M059J (cell line): ENCODE measurements around the gene NR3C2. TPM values are rescaled to one million over a fixed set of nuclear protein-coding genes. Genes with fewer than 3 reads are reported as not detected.
A peak's percentile ranks its signal among the peaks of the same experiment; 100 is the strongest.

Source experiments
- DNase-seq: peaks from one replicate; pipeline ENCODE4 v3.0.0-alpha.2; 2012; ENCODE audit warnings: low read depth
- total RNA-seq: library from RNA; depleted of rRNA; stranded (reverse); fragments of >200 nt; shearing (Covaris generic); gene quantifications from 2 replicates; pipeline ENCODE4 v1.2.3, GENCODE V29; 2014

Gene NR3C2
- total RNA-seq, 1 experiment from 2014 or later: 0.15 TPM

- DNase-seq: no peak
Measured at GRCh38 chr4:148435654-148436406, 6.4 kb downstream of the NR3C2 start.

- DNase-seq: no peak
Measured at GRCh38 chr4:148434075-148434773, 8.0 kb downstream of the NR3C2 start.

DNA sequence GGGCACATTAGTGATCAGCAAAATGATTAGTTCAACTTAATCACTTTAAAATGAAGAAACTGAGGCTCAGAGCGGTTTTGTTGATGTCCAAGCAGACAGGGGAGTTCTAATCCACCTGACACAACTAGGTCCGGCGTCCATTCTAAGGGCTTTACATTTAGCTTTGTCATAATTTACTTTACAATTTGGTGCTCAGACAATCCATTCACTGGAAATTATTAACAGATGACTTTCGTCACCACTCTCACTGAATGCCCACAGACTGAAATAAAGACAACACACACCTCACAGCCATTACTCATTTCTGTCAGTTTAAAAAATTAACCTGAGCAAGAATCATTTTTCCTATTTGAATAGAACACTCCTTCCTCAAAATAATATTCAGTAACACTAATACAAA, 10.8 kb downstream of the NR3C2 start:
- no peak for DNase-seq

DNA sequence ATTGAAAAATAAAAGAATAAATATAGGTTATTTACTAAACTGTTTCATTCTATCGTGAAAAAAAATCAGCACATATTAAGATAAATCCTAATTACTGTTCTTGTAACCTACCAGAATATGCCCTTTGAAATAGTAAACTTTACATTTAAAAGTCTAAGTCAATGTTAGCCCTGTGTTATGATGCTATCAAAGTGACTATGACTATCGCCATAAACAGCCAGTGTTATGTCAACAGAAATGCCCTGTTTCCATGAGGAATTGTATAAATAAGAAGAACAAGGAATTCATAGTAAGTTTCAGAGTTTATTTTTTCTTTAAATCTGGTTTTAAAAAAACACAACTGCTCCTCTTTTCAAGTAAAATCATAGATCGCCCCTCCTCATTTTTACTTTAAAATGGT, 11.4 kb downstream of the NR3C2 start:
- DNase-seq: no peak

GRCh38 chr4:148429206-148429605, 13.0 kb downstream of the NR3C2 start:
- no peak for DNase-seq

GRCh38 chr4:148426643-148427042, 15.6 kb downstream of the NR3C2 start:
- DNase-seq: no peak

DNA sequence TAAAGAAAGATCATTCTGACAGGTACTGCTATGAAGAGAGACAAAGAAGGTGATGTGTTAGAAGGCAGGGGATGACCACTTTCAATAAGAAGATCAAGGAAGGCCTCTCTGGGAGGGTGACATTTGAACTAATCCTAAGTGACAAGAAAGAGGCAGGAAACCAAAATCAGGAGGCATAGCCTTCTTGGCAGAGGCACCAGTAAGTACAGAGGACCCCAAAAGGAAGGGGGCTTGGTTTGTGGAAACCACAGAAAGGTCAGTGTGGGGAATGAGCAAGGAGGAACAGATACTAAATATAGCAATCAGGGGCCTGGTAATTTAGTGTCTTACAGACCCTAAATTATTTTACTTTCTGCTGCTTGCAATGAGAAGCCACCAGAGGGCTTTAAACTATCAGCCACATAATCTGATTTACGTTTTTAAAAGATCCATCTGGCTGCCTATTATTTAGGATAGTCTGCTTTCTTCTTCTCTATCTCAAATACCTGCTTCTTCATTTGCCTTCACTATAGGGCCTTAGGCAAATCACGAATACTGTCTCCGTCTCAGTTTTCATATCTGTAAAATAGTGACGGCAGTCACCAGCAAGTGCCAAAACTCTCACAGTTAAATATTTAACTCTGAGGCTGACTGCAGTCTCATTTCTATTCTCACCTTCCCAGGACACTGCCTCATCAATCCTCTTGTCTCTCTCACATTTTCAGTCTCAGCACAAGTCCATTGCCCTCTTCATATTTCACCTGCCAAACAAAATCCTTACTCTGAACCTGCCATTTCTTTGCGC, 16.7 kb downstream of the NR3C2 start:
- no peak for DNase-seq

GRCh38 chr4:148420397-148420796, 21.8 kb downstream of the NR3C2 start:
- DNase-seq: no peak

- peak; percentile 12 for DNase-seq
Measured at GRCh38 chr4:148415500-148415899, 26.7 kb downstream of the NR3C2 start.

- DNase-seq: no peak
Measured at GRCh38 chr4:148412460-148412994, 29.7 kb downstream of the NR3C2 start.

GRCh38 chr4:148405161-148405893, 36.9 kb downstream of the NR3C2 start:
- no peak for DNase-seq

- no peak for DNase-seq
Measured at GRCh38 chr4:148398988-148399387, 43.2 kb downstream of the NR3C2 start.

- no peak for DNase-seq
Measured at GRCh38 chr4:148397771-148398170, 44.4 kb downstream of the NR3C2 start.

GRCh38 chr4:148396986-148397673, 45.1 kb downstream of the NR3C2 start:
- no peak for DNase-seq

DNA sequence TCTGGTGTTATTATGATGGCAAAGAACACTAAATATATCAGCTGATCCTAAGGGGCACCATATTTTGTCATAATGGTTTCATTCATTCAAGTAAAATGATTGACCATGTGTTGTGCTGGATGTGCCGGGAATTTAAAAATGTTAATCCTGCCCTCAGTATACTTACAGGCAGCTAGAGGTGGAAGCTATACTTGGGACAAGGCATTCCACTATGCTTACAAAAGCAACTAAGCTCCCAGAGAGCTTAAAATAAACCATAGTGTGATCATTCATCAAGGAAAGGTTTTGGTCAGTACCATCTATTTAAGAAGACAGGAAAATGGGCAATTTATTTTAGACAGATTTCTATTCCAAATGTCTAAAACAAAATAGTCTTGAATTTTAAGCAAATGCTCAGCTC, 46.4 kb downstream of the NR3C2 start:
- no peak for DNase-seq

DNA sequence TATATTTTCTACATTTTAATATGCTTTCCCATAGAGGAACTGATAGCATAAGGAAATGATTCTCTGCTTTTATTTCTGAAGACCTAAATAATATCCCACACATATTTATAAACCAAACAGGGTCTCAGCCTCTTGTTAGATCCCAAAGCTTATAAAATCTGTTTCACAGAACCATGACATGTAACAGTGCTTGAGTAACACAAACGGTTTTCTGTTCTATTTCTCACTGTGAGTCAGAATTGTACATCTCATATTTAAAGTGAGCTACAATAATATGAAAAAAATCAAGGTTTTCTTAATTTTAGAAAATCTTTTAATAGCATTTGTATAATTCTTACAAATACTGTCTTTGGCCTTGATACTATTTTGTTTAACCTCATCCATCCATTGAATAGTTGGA, 51.2 kb downstream of the NR3C2 start:
- DNase-seq: no peak

DNA sequence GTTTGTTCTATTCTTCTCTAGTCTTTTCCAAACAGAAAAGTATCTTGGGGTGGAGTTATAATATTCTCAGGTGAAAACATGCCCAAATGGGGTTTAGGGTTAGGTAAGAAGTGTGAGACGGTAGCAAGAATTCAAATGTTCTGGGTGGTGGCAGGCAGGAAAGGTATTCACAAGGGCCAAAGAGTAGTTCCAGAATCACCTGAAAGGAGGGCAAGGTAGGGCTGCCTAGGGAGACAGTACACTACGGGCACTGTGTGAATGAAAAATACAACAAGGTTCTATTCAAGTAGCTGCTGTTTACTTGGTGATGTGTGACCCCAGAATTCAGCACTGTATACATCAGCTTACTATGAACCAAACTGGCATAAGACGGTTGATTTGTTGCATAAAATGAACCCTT, 51.9 kb downstream of the NR3C2 start:
- DNase-seq: no peak

DNA sequence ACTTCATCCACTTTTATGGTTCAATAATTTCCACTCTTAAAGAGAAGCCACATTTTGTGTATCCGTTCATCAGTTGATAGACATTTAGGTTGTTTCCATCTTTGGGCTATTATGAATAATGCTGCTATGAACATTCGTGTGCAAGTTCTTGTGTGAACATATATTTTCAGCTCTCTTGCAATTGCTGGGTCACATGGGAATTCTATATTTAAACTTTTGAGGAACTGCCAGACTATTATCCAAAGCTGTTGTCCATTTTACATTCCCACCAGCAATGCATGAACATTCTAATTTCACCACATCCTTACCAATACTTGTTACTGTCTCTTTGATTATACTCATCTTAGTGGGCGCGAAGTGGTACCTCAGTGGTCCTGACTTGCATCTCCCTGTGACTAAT, 61.9 kb downstream of the NR3C2 start:
- DNase-seq: no peak

DNA sequence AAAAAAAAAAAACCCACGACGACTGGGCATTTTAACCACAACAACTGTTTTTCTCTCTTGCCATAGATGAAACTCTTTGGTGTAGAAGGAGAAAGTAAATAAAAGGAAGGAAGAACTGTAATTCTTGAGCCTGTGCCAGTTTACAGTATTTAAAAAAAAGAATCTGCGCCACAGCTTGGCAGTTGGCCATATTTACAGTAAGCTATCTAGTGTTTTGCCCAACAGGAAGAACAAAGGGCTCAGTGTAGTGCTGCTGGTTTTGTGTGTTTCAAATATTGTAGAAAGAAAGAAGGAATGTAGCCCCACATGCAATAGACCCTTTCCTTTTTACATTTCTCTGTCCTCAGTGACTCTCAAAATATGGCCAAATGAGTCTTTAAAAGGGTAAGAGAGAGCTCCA, 66.1 kb downstream of the NR3C2 start:
- peak; percentile 46 for DNase-seq

DNA sequence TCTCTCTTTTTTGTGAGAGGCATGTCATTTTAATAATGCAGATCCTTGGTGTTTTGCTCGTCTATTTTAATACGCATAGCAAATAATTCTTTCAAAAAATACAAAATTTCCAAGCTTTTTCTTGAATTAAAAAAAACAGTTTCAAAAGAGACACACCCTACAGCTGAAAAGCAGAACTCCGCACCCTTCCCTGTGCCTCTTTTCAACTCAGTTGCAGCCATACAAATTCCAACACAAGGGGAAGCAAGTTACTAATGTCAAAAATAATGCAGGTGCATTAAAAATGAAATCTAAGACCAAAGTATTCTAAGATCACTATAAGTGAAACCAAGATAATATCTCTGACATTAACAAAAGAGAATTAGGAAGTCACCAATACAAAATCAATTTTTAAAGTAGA, 66.6 kb downstream of the NR3C2 start:
- DNase-seq: no peak

DNA sequence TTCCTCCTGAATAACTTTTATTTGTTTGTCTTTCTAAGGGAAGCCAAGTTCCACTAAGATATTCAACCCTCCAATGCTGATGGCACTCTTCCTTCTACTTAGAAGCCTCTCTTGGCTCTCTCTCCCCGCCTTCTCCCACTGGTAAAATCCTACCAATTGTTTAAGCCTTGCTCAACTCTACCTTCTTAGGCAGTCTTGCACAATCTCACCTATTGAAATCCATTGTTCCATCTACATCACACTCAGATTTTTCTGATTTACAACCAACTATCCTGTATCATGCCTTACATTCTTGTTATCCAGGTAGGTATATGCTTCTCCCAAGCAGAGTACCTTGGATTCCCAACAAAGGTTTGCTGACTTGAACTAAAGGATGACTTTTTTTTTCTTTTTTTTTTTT, 69.1 kb downstream of the NR3C2 start:
- no peak for DNase-seq
